ENCODE data around the gene MARK1. TPM values are rescaled to one million over a fixed set of nuclear protein-coding genes. Genes with fewer than 3 reads are reported as not detected.

MARK1 gene
- total RNA-seq, 1 experiment from 2014 or later = 17.8 TPM

GRCh38 chr1:220701974-220702373, 174.0 kb downstream of the MARK1 start:
- H2BK5ac ChIP-seq (ENCODE audit: insufficient read length, low read length) = no peak overlapping the region
- H4K5ac ChIP-seq (ENCODE audit: insufficient read length, low read depth, low read length) = no peak overlapping the region
- H3K4me1 Mint-ChIP-seq = peaks cover 32 to 36% of the 10 kb centered on the region in 2 experiments
- no peaks in the 10 kb centered on the region for H3K9me3 ChIP-seq (ENCODE audit: control insufficient read depth, low read depth, low read length)
- no peak overlapping the region for H3K14ac ChIP-seq (ENCODE audit: insufficient read depth, low read length)
- H3K27ac ChIP-seq (ENCODE audit: insufficient read length, low read depth, low read length) = no peak overlapping the region
- TF ChIP-seq CTCF (conservative IDR thresholded peaks at IDR 0.05) = no peak
- no peaks in the 10 kb centered on the region for H3K79me1 ChIP-seq (ENCODE audit: insufficient read depth, low read depth, low read length, poor library complexity, severe bottlenecking)
- no peak overlapping the region for H3K4ac ChIP-seq (ENCODE audit: low read depth, low read length)
- no peak overlapping the region for H3K56ac ChIP-seq (ENCODE audit: insufficient read length, low read depth, low read length)
- H3K36me3 Mint-ChIP-seq (ENCODE audit: insufficient read depth in 1 of 3, low read depth in 3 of 3) = peaks cover 0 to 3% (median 0%) of the 10 kb centered on the region in 3 experiments; a peak in 2 of 7 replicates
- H3K9me3 Mint-ChIP-seq = no peaks in the 10 kb centered on the region
- no peak overlapping the region for H2AK5ac ChIP-seq (ENCODE audit: insufficient read length, low read length)
- H3K4me3 Mint-ChIP-seq = no peak overlapping the region
- H3K79me2 ChIP-seq (ENCODE audit: insufficient read depth, low read length) = no peaks in the 10 kb centered on the region
- no peaks in the 10 kb centered on the region for H4K20me1 ChIP-seq (ENCODE audit: control insufficient read depth, insufficient read depth, insufficient read length)
- H2BK12ac ChIP-seq (ENCODE audit: insufficient read length, low read depth, low read length) = no peak overlapping the region
- no peak overlapping the region for H3K23ac ChIP-seq (ENCODE audit: insufficient read length, low read depth, low read length)
- no CpG with 5 or more reads among the region's 6 CpGs for WGBS (ENCODE audit: extremely low coverage, insufficient read length, low lambda C conversion rate)
- no peaks in the 10 kb centered on the region for H3K4me1 ChIP-seq (ENCODE audit: insufficient read depth, low read length)
- H3K27me3 Mint-ChIP-seq (ENCODE audit: low read depth) = no peaks in the 10 kb centered on the region
- no peak overlapping the region for H3K9ac ChIP-seq (ENCODE audit: extremely low read depth, insufficient read length, low read length)
- no peak overlapping the region for H2BK120ac ChIP-seq (ENCODE audit: low read depth, low read length, poor library complexity, severe bottlenecking)
- no peak overlapping the region for H4K8ac ChIP-seq (replicated peaks; ENCODE audit: insufficient read length, low read depth, low read length)
- H3K4me2 ChIP-seq (ENCODE audit: insufficient read depth, insufficient read length, low read length) = no peak overlapping the region
- H4K91ac ChIP-seq (ENCODE audit: insufficient read length, low read depth, low read length) = no peak overlapping the region
- no peak overlapping the region for H2BK20ac ChIP-seq (ENCODE audit: low read depth, low read length, poor library complexity, severe bottlenecking)
- no peaks in the 10 kb centered on the region for H3K23me2 ChIP-seq (ENCODE audit: insufficient read length, low read depth, low read length, poor library complexity, severe bottlenecking)
- no peak overlapping the region for H2BK15ac ChIP-seq (ENCODE audit: low read depth, low read length)
- no peak overlapping the region for H3T11ph ChIP-seq (ENCODE audit: low read length)
- no peak overlapping the region for H3K18ac ChIP-seq (ENCODE audit: insufficient read length, low read depth, low read length)
- H3K27me3 ChIP-seq (ENCODE audit: insufficient read depth, low read length) = no peaks in the 10 kb centered on the region
- DNase-seq = no peak
- no peak overlapping the region for H3K27ac Mint-ChIP-seq
- H2AFZ ChIP-seq (ENCODE audit: low read length) = no peak overlapping the region
